ENCODE results near the gene TP63. TPM values are rescaled to one million over a fixed set of nuclear protein-coding genes. Genes with fewer than 3 reads are reported as not detected.
"Not testable (repeated sequence)": the region's sequence is repeated elsewhere in the genome, so short reads cannot be mapped to it uniquely, and the experiment has no call there.

Gene TP63
- total RNA-seq, 1 donor from 2014 or later = not detected

GRCh38 chr3:189737619-189738018 lies 106.4 kb downstream of the TP63 start:
- intact Hi-C loops (cut with DNase I) = no loop called here
- H3K4me3 ChIP-seq = no peak overlapping the region
- no peaks in the 10 kb centered on the region for H3K9me3 ChIP-seq
- H3K27ac ChIP-seq = no peak overlapping the region
- H3K36me3 ChIP-seq = no peaks in the 10 kb centered on the region
- H3K4me1 ChIP-seq = no peaks in the 10 kb centered on the region
- no peak for DNase-seq (ENCODE audit: low spot score in 2 of 2)
- no peaks in the 10 kb centered on the region for H3K27me3 ChIP-seq
- no peak for TF ChIP-seq CTCF (IDR thresholded peaks at IDR 0.05)

- no peak for TF ChIP-seq CTCF (IDR thresholded peaks at IDR 0.05)
- intact Hi-C loops (cut with DNase I) = no loop called here
- no peaks in the 10 kb centered on the region for H3K36me3 ChIP-seq
- no peaks in the 10 kb centered on the region for H3K27me3 ChIP-seq
- no peaks in the 10 kb centered on the region for H3K4me1 ChIP-seq
- H3K27ac ChIP-seq = no peak overlapping the region
- no peak overlapping the region for H3K4me3 ChIP-seq
- DNase-seq (ENCODE audit: low spot score in 2 of 2) = no peak
- H3K9me3 ChIP-seq = peaks cover 0 to 5% of the 10 kb centered on the region in 2 donors
Measured at GRCh38 chr3:189739378-189739777, 108.2 kb downstream of the TP63 start.

GRCh38 chr3:189740156-189740555 lies 109.0 kb downstream of the TP63 start:
- TF ChIP-seq CTCF (IDR thresholded peaks at IDR 0.05) = no peak
- Histone ChIP-seq H3K9me3 (peaks cover 0 to 11% of the 10 kb centered on the region in 2 donors), H3K27ac (no peak overlapping the region), H3K4me1 (no peaks in the 10 kb centered on the region), H3K27me3 (no peaks in the 10 kb centered on the region), H3K4me3 (no peak overlapping the region), H3K36me3 (no peaks in the 10 kb centered on the region)
- no peak for DNase-seq (ENCODE audit: low spot score in 2 of 2)
- intact Hi-C loops (cut with DNase I) = no loop called here

- peaks cover 0 to 21% of the 10 kb centered on the region in 2 donors for H3K9me3 ChIP-seq
- no peaks in the 10 kb centered on the region for H3K4me1 ChIP-seq
- no peaks in the 10 kb centered on the region for H3K27me3 ChIP-seq
- intact Hi-C loops (cut with DNase I) = no loop called here
- no peak overlapping the region for H3K4me3 ChIP-seq
- H3K27ac ChIP-seq = no peak overlapping the region
- no peak for TF ChIP-seq CTCF (IDR thresholded peaks at IDR 0.05)
- no peaks in the 10 kb centered on the region for H3K36me3 ChIP-seq
- DNase-seq (ENCODE audit: low spot score in 2 of 2) = no peak
Measured at GRCh38 chr3:189744235-189744634, 113.0 kb downstream of the TP63 start.

- Histone ChIP-seq H3K27ac (no peak overlapping the region), H3K9me3 (peaks cover 0 to 24% of the 10 kb centered on the region in 2 donors), H3K36me3 (no peaks in the 10 kb centered on the region), H3K27me3 (no peaks in the 10 kb centered on the region), H3K4me1 (no peaks in the 10 kb centered on the region), H3K4me3 (no peak overlapping the region)
- intact Hi-C loops (cut with DNase I) = no loop called here
- TF ChIP-seq CTCF (IDR thresholded peaks at IDR 0.05) = no peak
- no peak for DNase-seq (ENCODE audit: low spot score in 2 of 2)
Measured at GRCh38 chr3:189745622-189746021, 114.4 kb downstream of the TP63 start.

GRCh38 chr3:189748046-189748445 lies 116.9 kb downstream of the TP63 start:
- Histone ChIP-seq H3K9me3 (peaks cover 0 to 24% of the 10 kb centered on the region in 2 donors), H3K36me3 (no peaks in the 10 kb centered on the region), H3K27me3 (no peaks in the 10 kb centered on the region), H3K4me3 (no peak overlapping the region), H3K27ac (no peak overlapping the region), H3K4me1 (no peaks in the 10 kb centered on the region)
- TF ChIP-seq CTCF (IDR thresholded peaks at IDR 0.05) = no peak
- no peak for DNase-seq (ENCODE audit: low spot score in 2 of 2)
- intact Hi-C loops (cut with DNase I) = no loop called here

GRCh38 chr3:189750972-189751371 lies 119.8 kb downstream of the TP63 start:
- DNase-seq (ENCODE audit: low spot score in 2 of 2); H3K27me3 ChIP-seq; H3K36me3 ChIP-seq; H3K27ac ChIP-seq; H3K4me3 ChIP-seq; H3K4me1 ChIP-seq; H3K9me3 ChIP-seq; intact Hi-C loops (cut with DNase I): not testable (repeated sequence)

Data from ascending aorta (tissue), 2 donors.